ENCODE measurements around the gene KRT40. TPM values are rescaled to one million over a fixed set of nuclear protein-coding genes. Genes with fewer than 3 reads are reported as not detected.
"Not testable (repeated sequence)": the region's sequence is repeated elsewhere in the genome, so short reads cannot be mapped to it uniquely, and the experiment has no call there.

The KRT40 gene
- total and polyA plus RNA-seq, 4 donors: 0.27 to 0.40 (median 0.33) TPM; not detected in 1

DNA sequence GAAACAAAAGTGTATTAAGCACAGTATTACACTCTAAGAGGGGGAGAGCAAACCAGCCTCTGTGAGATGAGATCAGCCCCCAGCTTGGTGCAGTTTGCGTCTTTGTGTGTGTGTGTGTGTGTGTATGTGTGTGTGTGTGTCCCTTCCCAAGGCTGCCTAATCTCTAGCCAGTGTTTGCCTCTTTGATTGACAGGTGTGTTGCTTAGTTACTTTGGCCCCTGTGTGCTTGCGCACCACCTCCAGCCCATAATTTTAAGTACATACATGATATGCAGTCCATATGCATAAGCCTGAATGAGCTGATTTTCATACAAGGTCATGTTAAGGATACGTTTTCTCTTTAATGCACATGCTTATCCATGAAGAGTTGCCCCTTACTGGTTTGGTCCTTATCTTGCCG lies 17.7 kb upstream of the KRT40 start:
- Histone ChIP-seq H3K4me3 (ENCODE audit: low read depth, low read length) (no peak overlapping the region), H3K4me1 (ENCODE audit: control insufficient read depth, insufficient read depth, low read length) (no peaks in the 10 kb centered on the region), H3K36me3 (ENCODE audit: control insufficient read depth, insufficient read depth, low read length) (no peaks in the 10 kb centered on the region), H3K27me3 (ENCODE audit: control insufficient read depth, insufficient read depth, low read length) (no peaks in the 10 kb centered on the region), H3K9me3 (ENCODE audit: control insufficient read depth, insufficient read depth, low read length) (no peaks in the 10 kb centered on the region), H3K27ac (ENCODE audit: low read depth, low read length) (no peak overlapping the region)
- 90% methylated on average over 2 of the region's 4 CpGs for WGBS (ENCODE audit: insufficient coverage)
- no peak for DNase-seq (ENCODE audit: low read depth in 4 of 6, low spot score in 6 of 6)

DNA sequence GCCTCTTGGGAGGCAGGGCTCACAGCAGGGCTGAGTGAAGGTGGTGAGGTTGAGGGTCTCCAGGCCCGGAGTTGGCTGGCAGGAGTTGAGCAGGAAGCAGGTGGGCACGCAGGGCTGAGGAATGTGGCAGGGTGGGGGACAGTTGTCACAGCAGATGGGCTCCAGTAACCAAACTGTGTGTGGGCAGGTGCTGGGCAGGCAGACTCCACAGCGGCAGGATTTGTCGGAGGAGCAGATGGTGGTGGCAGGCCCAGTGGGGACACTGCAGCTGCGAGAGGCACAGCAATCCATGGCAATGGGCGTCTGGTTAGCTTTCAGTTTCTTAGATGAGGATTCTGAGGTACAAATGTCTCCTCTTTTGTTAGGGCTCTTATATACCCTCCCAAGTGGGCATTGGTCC lies 15.4 kb upstream of the KRT40 start, which contains the start of gene KRTAP3-2:
Gene KRTAP3-2, minus strand, starts transcription at position 344 of the 400 bp plus-strand sequence. Its CDS starts 53 bp downstream, at position 291.
- not testable (repeated sequence) for H3K27me3 ChIP-seq (ENCODE audit: control insufficient read depth, insufficient read depth, low read length); DNase-seq (ENCODE audit: low read depth in 4 of 6, low spot score in 6 of 6); H3K4me1 ChIP-seq (ENCODE audit: control insufficient read depth, insufficient read depth, low read length); H3K36me3 ChIP-seq (ENCODE audit: control insufficient read depth, insufficient read depth, low read length); H3K27ac ChIP-seq (ENCODE audit: low read depth, low read length); H3K4me3 ChIP-seq (ENCODE audit: low read depth, low read length); H3K9me3 ChIP-seq (ENCODE audit: control insufficient read depth, insufficient read depth, low read length)
- WGBS (ENCODE audit: insufficient coverage): 63% methylated on average over 5 of the region's 6 CpGs

DNA sequence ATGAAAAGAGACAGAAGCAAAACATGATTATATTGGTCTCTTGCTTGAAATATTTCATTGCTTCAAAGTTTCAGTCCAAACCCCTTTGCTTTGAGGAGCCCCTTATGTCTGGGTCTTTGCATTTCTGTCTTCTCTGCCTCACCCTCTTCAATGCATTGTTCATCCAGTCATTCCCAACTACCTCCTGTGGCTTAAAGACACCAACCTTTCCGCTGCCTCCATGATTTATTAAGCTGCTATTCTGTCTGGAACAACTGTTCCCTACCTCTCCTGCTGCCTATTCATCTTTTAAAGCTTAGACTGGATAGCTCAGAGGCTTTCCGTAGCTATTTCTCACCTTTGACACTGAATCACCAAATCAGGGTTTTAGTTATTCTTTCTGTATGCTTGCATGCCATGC lies 13.2 kb upstream of the KRT40 start:
- no peak for DNase-seq (ENCODE audit: low read depth in 4 of 6, low spot score in 6 of 6)
- WGBS (ENCODE audit: insufficient coverage): 3% methylated on average over 2 of the region's 2 CpGs
- Histone ChIP-seq H3K4me1 (ENCODE audit: control insufficient read depth, insufficient read depth, low read length) (no peaks in the 10 kb centered on the region), H3K4me3 (ENCODE audit: low read depth, low read length) (no peak overlapping the region), H3K9me3 (ENCODE audit: control insufficient read depth, insufficient read depth, low read length) (no peaks in the 10 kb centered on the region), H3K27ac (ENCODE audit: low read depth, low read length) (no peak overlapping the region), H3K27me3 (ENCODE audit: control insufficient read depth, insufficient read depth, low read length) (no peaks in the 10 kb centered on the region), H3K36me3 (ENCODE audit: control insufficient read depth, insufficient read depth, low read length) (no peaks in the 10 kb centered on the region)

DNA sequence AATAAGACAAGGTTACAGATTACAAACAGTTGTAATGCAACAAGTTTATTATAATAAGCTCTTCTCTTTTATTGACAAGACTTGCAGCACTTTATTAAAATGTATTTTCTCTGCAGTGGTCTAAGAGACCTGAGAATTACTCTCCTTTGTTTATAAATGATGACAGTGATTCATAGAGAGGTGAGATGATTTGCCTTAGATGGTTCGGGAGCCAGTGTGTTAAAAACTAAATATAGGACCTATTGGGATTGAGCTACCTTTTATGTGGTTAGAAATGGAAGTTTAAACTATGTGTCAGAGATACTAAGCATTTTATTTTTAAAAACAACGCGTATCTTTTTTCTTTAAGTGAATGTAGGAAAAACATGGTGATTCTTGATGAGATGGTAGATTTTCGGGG lies 12.7 kb upstream of the KRT40 start:
- Histone ChIP-seq H3K4me1 (ENCODE audit: control insufficient read depth, insufficient read depth, low read length) (no peaks in the 10 kb centered on the region), H3K4me3 (ENCODE audit: low read depth, low read length) (no peak overlapping the region), H3K27me3 (ENCODE audit: control insufficient read depth, insufficient read depth, low read length) (no peaks in the 10 kb centered on the region), H3K27ac (ENCODE audit: low read depth, low read length) (no peak overlapping the region), H3K36me3 (ENCODE audit: control insufficient read depth, insufficient read depth, low read length) (no peaks in the 10 kb centered on the region), H3K9me3 (ENCODE audit: control insufficient read depth, insufficient read depth, low read length) (no peaks in the 10 kb centered on the region)
- no CpG with 5 or more reads among the region's 4 CpGs for WGBS (ENCODE audit: insufficient coverage)
- DNase-seq (ENCODE audit: low read depth in 4 of 6, low spot score in 6 of 6): no peak

DNA sequence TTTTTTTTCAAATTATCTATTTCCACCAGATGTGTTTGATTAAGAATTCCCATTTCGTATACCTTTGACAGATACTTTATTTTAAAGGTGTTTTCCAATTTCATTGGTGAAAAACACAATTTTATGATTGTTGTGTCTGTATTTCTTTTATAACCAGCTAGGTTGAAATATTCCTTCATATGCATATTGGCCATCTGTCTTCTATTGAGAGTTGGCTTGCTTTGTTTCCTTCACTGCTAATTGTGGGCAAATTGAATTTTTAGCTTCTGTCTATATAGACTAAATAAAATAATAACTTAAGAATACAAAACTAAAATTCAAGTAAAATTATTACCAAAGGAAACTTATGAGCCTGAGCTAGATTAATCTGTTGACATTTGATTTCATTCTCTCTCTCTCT lies 11.0 kb upstream of the KRT40 start:
- DNase-seq (ENCODE audit: low read depth in 4 of 6, low spot score in 6 of 6): peak in 1 of 6 donors; percentile 36
- no CpG with 5 or more reads among the region's 1 CpG for WGBS (ENCODE audit: insufficient coverage)
- Histone ChIP-seq H3K4me3 (ENCODE audit: low read depth, low read length) (no peak overlapping the region), H3K4me1 (ENCODE audit: control insufficient read depth, insufficient read depth, low read length) (no peaks in the 10 kb centered on the region), H3K36me3 (ENCODE audit: control insufficient read depth, insufficient read depth, low read length) (no peaks in the 10 kb centered on the region), H3K27ac (ENCODE audit: low read depth, low read length) (no peak overlapping the region), H3K27me3 (ENCODE audit: control insufficient read depth, insufficient read depth, low read length) (no peaks in the 10 kb centered on the region), H3K9me3 (ENCODE audit: control insufficient read depth, insufficient read depth, low read length) (no peaks in the 10 kb centered on the region)

DNA sequence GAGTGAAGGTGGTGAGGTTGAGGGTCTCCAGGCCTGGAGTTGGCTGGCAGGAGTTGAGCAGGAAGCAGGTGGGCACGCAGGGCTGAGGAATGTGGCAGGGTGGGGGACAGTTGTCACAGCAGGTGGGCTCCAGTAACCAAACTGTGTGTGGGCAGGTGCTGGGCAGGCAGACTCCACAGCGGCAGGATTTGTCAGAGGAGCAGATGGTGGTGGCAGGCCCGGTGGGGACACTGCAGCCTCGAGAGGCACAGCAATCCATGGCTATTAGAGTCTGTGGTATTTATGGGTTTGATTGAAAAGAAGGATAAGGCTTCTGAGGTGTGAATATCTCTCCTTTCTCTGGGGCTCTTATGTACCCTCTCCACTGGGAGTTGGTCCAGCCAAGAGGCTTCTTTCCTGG lies 9.7 kb upstream of the KRT40 start, which contains the start of gene KRTAP3-3:
Gene KRTAP3-3, minus strand, starts transcription at position 326 of the 400 bp plus-strand sequence. Its CDS starts 67 bp downstream, at position 259.
- no peaks in the 10 kb centered on the region for H3K27me3 ChIP-seq (ENCODE audit: control insufficient read depth, insufficient read depth, low read length)
- 18% methylated on average over 3 of the region's 4 CpGs for WGBS (ENCODE audit: insufficient coverage)
- H3K4me1 ChIP-seq (ENCODE audit: control insufficient read depth, insufficient read depth, low read length): no peaks in the 10 kb centered on the region
- no peak within 1 kb of the TSS for H3K4me3 ChIP-seq (ENCODE audit: low read depth, low read length)
- H3K9me3 ChIP-seq (ENCODE audit: control insufficient read depth, insufficient read depth, low read length): no peaks in the 10 kb centered on the region
- DNase-seq (ENCODE audit: low read depth in 4 of 6, low spot score in 6 of 6): no peak
- H3K36me3 ChIP-seq (ENCODE audit: control insufficient read depth, insufficient read depth, low read length): no peaks in the 10 kb centered on the region
- H3K27ac ChIP-seq (ENCODE audit: low read depth, low read length): no peak within 1 kb of the TSS

DNA sequence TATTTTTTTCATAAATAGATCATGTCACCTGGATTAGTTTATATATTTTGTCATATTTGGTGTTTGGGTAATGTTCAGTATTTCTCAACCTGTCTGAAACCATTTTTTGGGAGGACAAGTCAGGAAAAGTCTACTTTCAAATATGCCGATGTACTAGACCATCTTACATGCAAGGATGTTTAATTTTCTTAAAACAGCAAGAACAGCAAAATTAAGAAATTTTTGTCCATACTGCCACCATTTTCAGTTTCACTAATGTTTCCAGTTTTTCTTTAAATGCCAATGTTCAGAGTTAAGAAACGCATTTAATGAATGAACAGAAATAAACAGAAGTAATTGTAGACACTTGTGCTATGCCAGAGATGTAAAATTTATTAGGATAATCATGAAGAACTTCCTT lies 9.0 kb upstream of the KRT40 start:
- Histone ChIP-seq H3K27me3 (ENCODE audit: control insufficient read depth, insufficient read depth, low read length) (no peaks in the 10 kb centered on the region), H3K27ac (ENCODE audit: low read depth, low read length) (no peak overlapping the region), H3K4me3 (ENCODE audit: low read depth, low read length) (no peak overlapping the region), H3K4me1 (ENCODE audit: control insufficient read depth, insufficient read depth, low read length) (no peaks in the 10 kb centered on the region), H3K36me3 (ENCODE audit: control insufficient read depth, insufficient read depth, low read length) (no peaks in the 10 kb centered on the region), H3K9me3 (ENCODE audit: control insufficient read depth, insufficient read depth, low read length) (no peaks in the 10 kb centered on the region)
- no peak for DNase-seq (ENCODE audit: low read depth in 4 of 6, low spot score in 6 of 6)
- WGBS (ENCODE audit: insufficient coverage): 100% methylated on average over 1 of the region's 2 CpGs

DNA sequence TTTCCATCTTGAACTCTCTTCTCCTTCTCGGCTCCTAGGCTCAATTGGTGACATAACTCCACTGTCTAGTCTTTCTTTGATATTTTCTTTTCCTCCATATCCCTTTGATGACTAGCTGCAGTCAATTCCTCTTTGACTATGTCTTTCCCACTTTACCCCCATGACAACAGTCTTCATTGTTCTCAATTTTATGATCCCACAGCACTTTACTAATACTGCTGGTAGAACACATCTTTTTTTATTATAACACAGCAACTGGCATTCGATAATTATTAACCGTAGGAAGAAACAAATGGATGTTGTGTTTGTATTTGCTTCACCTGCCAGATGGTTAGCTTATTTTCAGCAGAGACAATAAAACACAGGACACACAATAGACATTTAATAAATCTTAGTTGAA lies 8.5 kb upstream of the KRT40 start:
- Histone ChIP-seq H3K4me1 (ENCODE audit: control insufficient read depth, insufficient read depth, low read length) (no peaks in the 10 kb centered on the region), H3K27ac (ENCODE audit: low read depth, low read length) (no peak overlapping the region), H3K36me3 (ENCODE audit: control insufficient read depth, insufficient read depth, low read length) (no peaks in the 10 kb centered on the region), H3K9me3 (ENCODE audit: control insufficient read depth, insufficient read depth, low read length) (no peaks in the 10 kb centered on the region), H3K27me3 (ENCODE audit: control insufficient read depth, insufficient read depth, low read length) (no peaks in the 10 kb centered on the region), H3K4me3 (ENCODE audit: low read depth, low read length) (no peak overlapping the region)
- WGBS (ENCODE audit: insufficient coverage): 80% methylated on average over 1 of the region's 3 CpGs
- no peak for DNase-seq (ENCODE audit: low read depth in 4 of 6, low spot score in 6 of 6)

DNA sequence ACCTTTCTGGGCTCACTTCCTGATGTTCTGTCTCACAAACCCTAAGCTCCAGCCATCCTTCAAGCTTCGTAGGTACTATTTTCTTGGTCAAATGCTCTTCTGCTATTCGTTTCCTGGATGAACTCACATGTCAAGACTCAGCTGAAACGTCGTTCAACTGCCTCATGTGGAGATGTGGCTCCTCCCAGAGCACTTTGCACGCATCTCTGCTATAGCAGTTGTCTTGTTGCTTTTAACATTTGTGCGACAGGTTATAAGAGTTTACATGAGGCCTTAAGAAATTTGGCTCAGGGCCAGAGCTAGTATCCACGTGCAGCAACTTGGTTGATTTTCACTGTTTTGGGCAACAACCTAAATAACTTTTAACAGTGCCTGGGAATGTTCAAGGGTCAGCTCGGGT lies 2.8 kb upstream of the KRT40 start:
- no peak for DNase-seq (ENCODE audit: low read depth in 4 of 6, low spot score in 6 of 6)
- 65% methylated on average over 7 of the region's 8 CpGs for WGBS (ENCODE audit: insufficient coverage)
- Histone ChIP-seq H3K36me3 (ENCODE audit: control insufficient read depth, insufficient read depth, low read length) (no peaks in the 10 kb centered on the region), H3K27me3 (ENCODE audit: control insufficient read depth, insufficient read depth, low read length) (no peaks in the 10 kb centered on the region), H3K4me1 (ENCODE audit: control insufficient read depth, insufficient read depth, low read length) (no peaks in the 10 kb centered on the region), H3K9me3 (ENCODE audit: control insufficient read depth, insufficient read depth, low read length) (no peaks in the 10 kb centered on the region), H3K4me3 (ENCODE audit: low read depth, low read length) (no peak overlapping the region), H3K27ac (ENCODE audit: low read depth, low read length) (no peak overlapping the region)

DNA sequence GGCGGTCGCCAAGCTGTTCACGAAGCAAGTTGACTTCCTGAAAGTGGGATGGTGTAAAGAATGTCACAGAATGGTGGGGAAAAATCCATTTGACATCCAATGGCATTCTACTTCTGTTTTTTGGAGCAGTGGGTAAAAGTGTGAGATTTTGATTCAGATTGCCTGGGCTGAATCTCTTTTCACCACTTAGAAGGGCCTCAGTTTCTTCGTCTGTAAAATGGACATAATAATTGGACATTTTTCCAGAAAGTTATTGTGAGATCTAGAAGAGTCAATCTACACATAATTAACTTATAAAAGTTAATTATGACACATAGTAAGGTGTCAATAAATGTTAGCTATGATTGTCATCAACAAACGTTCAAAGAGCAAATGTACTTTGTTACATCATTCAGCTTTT lies 3.0 kb downstream of the KRT40 start:
- no peaks in the 10 kb centered on the region for H3K36me3 ChIP-seq (ENCODE audit: control insufficient read depth, insufficient read depth, low read length)
- no peaks in the 10 kb centered on the region for H3K9me3 ChIP-seq (ENCODE audit: control insufficient read depth, insufficient read depth, low read length)
- no peak for DNase-seq (ENCODE audit: low read depth in 4 of 6, low spot score in 6 of 6)
- no peaks in the 10 kb centered on the region for H3K27me3 ChIP-seq (ENCODE audit: control insufficient read depth, insufficient read depth, low read length)
- peaks cover 8% of the 10 kb centered on the region for H3K4me1 ChIP-seq (ENCODE audit: control insufficient read depth, insufficient read depth, low read length)
- no peak overlapping the region for H3K4me3 ChIP-seq (ENCODE audit: low read depth, low read length)
- no peak overlapping the region for H3K27ac ChIP-seq (ENCODE audit: low read depth, low read length)
- WGBS (ENCODE audit: insufficient coverage): 39% methylated on average over 3 of the region's 5 CpGs

Data from spinal cord (tissue), 10 donors.